Stimulated activated CD8-positive, alpha-beta memory T cell treated with anti-CD3 and anti-CD28 coated beads, Interleukin-4, amount 100 ng/mL, for 1 hour (primary cell): Measurements from ENCODE around the gene KCNE4.

Experiments used
- DNase-seq, 2 donors: peaks; one replicate each; pipeline ENCODE4 v3.0.0-alpha.2; 2020; ENCODE audit warnings: low read depth in 2 of 2, low spot score in 1 of 2

Gene KCNE4

GRCh38 chr2:223040527-223040926 is 11.5 kb upstream of the KCNE4 start:
- DNase-seq, result no peak

GRCh38 chr2:223041527-223042109 is 10.4 kb upstream of the KCNE4 start:
- DNase-seq, result no peak

- DNase-seq, result no peak
These were observed 9.7 kb upstream of the KCNE4 start for GRCh38 chr2:223042284-223042683.

GRCh38 chr2:223042704-223043118 is 9.3 kb upstream of the KCNE4 start:
- no peak for DNase-seq

- no peak for DNase-seq
These were observed 8.6 kb upstream of the KCNE4 start for GRCh38 chr2:223043164-223043941.

GRCh38 chr2:223044092-223044836 is 7.7 kb upstream of the KCNE4 start:
- no peak for DNase-seq

- DNase-seq, result no peak
These were observed 6.9 kb upstream of the KCNE4 start for GRCh38 chr2:223044916-223045700.

GRCh38 chr2:223046470-223047040 is 5.4 kb upstream of the KCNE4 start:
- no peak for DNase-seq

GRCh38 chr2:223047260-223047761 is 4.7 kb upstream of the KCNE4 start:
- no peak for DNase-seq

GRCh38 chr2:223048519-223048918 is 3.5 kb upstream of the KCNE4 start:
- DNase-seq, result no peak

GRCh38 chr2:223049356-223049755 is 2.6 kb upstream of the KCNE4 start:
- DNase-seq, result no peak

GRCh38 chr2:223050188-223050587 is 1.8 kb upstream of the KCNE4 start:
- DNase-seq, result no peak

GRCh38 chr2:223050900-223051504 is 988 bp upstream of the KCNE4 start:
- DNase-seq, result no peak

- no peak for DNase-seq
These were observed 826 bp downstream of the KCNE4 start for GRCh38 chr2:223052548-223053483.

- no peak for DNase-seq
These were observed 1.6 kb downstream of the KCNE4 start for GRCh38 chr2:223053484-223054192.

- no peak for DNase-seq
These were observed 2.3 kb downstream of the KCNE4 start for GRCh38 chr2:223054193-223054781.

- DNase-seq, result no peak
These were observed 3.1 kb downstream of the KCNE4 start for GRCh38 chr2:223055140-223055539.

GRCh38 chr2:223055836-223056235 is 3.8 kb downstream of the KCNE4 start:
- no peak for DNase-seq
